HG03097 (cell line): ENCODE measurements around the gene CDH1.
"Not testable (repeated sequence)": the region's sequence is repeated elsewhere in the genome, so short reads cannot be mapped to it uniquely, and the experiment has no call there.

Source experiments
- ATAC-seq: cut with Tn5 transposase; IDR thresholded peaks from one replicate; pipeline ENCODE4 v1.9.1; 2021; ENCODE audit not compliant: unreplicated experiment, low FRiP score

CDH1 gene

DNA sequence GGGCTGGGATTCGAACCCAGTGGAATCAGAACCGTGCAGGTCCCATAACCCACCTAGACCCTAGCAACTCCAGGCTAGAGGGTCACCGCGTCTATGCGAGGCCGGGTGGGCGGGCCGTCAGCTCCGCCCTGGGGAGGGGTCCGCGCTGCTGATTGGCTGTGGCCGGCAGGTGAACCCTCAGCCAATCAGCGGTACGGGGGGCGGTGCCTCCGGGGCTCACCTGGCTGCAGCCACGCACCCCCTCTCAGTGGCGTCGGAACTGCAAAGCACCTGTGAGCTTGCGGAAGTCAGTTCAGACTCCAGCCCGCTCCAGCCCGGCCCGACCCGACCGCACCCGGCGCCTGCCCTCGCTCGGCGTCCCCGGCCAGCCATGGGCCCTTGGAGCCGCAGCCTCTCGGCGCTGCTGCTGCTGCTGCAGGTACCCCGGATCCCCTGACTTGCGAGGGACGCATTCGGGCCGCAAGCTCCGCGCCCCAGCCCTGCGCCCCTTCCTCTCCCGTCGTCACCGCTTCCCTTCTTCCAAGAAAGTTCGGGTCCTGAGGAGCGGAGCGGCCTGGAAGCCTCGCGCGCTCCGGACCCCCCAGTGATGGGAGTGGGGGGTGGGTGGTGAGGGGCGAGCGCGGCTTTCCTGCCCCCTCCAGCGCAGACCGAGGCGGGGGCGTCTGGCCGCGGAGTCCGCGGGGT lies at the start of gene CDH1:
Gene CDH1, plus strand, starts transcription at position 247 of the 684 bp plus-strand sequence. Its CDS starts 124 bp downstream, at position 371.
- no peak for ATAC-seq

- no peak for ATAC-seq
Measured at GRCh38 chr16:68689921-68690320, 47.2 kb upstream of the CDH1 start.

DNA sequence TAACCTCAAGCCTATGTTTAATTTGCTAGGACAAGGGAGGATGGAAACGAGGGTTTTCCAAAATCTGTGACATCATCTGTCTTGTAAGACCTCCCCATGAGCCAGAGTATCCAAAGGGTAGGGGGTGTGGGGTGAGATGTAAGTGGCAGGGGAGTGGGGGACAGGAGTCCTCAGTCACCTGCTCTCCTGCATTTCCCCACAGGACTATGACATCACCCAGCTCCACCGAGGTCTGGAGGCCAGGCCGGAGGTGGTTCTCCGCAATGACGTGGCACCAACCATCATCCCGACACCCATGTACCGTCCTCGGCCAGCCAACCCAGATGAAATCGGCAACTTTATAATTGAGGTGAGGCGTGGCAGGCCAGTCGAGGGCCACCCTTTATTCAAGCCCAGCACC lies 41.5 kb upstream of the CDH1 start:
- ATAC-seq, result no peak

GRCh38 chr16:68696514-68696913 lies 40.6 kb upstream of the CDH1 start:
- no peak for ATAC-seq

DNA sequence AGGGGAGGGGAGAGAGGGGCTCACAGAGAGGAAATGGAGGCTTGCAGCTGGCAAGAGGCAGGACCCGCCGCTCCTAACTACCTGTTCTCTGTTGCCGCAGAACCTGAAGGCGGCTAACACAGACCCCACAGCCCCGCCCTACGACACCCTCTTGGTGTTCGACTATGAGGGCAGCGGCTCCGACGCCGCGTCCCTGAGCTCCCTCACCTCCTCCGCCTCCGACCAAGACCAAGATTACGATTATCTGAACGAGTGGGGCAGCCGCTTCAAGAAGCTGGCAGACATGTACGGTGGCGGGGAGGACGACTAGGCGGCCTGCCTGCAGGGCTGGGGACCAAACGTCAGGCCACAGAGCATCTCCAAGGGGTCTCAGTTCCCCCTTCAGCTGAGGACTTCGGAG lies 39.0 kb upstream of the CDH1 start:
- ATAC-seq, result no peak

GRCh38 chr16:68700120-68700519 lies 37.0 kb upstream of the CDH1 start:
- no peak for ATAC-seq

- no peak for ATAC-seq
Measured at GRCh38 chr16:68700831-68701230, 36.3 kb upstream of the CDH1 start.

- no peak for ATAC-seq
Measured at GRCh38 chr16:68704232-68704867, 32.7 kb upstream of the CDH1 start.

DNA sequence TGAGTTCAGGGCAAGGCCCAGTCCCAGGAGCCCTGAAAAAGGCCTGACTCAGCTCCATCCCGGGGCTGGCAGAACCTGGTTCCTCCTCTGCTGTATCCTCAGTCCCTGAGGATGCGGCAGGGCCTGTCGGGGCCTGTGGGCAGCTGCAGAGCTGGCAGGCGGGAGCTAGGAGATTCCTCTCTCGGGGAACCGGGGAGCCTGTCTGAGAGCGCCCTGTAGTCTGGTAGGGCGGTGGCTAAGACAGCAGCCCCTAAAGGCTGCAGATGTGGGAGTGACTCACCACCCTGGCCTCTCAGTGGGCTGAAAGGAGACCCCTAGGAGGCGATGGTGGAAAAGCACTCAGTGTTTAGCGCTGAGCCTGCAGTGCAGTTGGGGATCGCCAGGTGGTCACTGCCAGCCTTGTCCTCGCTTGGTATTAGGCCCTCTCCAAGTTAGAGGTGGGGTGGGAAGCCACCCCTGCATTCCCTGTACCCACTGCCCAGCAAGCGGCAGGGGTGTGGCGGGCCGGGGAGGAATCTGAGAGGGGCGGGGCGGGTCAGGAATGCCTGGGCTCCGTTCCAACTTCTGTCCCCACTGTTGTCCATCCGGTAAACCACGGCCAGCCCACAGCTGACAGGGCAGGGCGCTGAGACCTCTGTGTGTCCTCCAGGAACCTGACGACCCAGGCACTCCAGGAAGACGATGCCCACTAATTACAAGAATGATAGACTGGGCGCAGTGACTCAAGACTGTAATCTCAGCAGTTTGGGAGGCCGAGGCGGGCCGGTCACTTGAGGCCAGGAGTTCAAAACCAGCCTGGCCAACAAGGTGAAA lies 29.5 kb upstream of the CDH1 start:
- ATAC-seq, result no peak

DNA sequence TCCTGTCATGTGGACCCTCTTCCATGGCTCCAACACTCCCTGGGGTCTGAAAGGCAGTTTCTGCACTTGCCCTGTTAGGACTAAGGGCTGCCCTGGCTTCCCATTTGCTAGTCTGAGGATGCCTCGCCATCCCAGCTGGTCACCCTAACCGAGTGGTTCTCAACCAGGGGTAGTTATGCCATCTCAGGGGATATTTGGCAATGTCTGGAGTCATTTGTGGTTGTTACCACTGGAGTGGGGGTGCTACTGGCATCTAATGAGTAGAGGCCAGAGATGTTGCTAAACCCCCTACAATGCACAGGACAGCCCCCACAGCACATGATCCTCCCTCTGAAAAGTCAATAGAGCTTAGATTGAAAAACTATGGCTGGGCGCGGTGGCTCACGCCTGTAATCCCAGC lies 26.9 kb upstream of the CDH1 start:
- no peak for ATAC-seq

GRCh38 chr16:68711421-68712139 lies 25.5 kb upstream of the CDH1 start:
- no peak for ATAC-seq

DNA sequence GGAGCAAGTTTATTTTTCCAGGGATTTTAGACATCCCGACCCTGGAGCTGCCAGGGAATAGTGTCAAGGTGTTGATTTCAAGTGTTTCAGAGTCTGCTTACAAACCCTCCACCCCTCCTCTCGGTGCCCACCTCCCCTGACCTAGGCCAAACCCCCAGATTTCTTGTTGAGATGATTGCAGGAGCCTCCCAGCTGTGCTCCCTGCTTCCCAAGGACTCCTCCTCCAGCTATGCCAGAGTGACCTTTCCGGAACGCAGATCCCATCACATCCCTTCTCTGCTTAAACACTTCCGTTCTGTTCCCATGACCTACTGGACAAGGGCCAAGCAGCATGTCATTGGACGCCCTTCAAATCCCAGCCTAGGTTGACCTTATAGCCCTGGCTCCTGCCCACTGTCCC lies 23.7 kb upstream of the CDH1 start:
- ATAC-seq, result no peak

GRCh38 chr16:68715471-68715870 lies 21.6 kb upstream of the CDH1 start:
- no peak for ATAC-seq

GRCh38 chr16:68716516-68716915 lies 20.6 kb upstream of the CDH1 start:
- ATAC-seq, result not testable (repeated sequence)

GRCh38 chr16:68717684-68718083 lies 19.4 kb upstream of the CDH1 start:
- no peak for ATAC-seq

GRCh38 chr16:68718590-68718989 lies 18.5 kb upstream of the CDH1 start:
- ATAC-seq, result no peak

DNA sequence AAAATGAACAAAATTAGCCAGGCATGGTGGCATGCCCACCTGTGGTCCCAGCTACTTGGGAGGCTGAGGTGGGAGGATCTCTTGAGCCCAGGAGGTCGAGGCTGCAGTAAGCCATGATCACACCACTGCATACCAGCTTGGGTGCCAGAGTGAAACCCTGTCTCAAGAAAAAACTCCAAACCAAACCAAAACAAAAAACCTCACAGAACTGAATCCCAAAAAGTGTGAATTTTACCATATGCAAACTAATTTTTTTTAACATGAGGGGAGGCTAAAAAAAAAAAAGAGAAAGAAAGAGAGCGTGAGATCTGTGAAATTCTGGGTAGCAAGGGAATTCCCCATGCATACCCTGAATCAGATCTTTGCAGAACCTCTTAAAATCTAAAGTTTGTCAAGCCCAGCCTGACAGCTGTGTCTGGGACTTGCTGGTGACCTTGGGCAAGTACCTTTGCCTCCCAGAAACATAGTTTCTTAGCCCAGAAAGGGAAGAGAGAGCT lies 17.1 kb upstream of the CDH1 start:
- no peak for ATAC-seq

DNA sequence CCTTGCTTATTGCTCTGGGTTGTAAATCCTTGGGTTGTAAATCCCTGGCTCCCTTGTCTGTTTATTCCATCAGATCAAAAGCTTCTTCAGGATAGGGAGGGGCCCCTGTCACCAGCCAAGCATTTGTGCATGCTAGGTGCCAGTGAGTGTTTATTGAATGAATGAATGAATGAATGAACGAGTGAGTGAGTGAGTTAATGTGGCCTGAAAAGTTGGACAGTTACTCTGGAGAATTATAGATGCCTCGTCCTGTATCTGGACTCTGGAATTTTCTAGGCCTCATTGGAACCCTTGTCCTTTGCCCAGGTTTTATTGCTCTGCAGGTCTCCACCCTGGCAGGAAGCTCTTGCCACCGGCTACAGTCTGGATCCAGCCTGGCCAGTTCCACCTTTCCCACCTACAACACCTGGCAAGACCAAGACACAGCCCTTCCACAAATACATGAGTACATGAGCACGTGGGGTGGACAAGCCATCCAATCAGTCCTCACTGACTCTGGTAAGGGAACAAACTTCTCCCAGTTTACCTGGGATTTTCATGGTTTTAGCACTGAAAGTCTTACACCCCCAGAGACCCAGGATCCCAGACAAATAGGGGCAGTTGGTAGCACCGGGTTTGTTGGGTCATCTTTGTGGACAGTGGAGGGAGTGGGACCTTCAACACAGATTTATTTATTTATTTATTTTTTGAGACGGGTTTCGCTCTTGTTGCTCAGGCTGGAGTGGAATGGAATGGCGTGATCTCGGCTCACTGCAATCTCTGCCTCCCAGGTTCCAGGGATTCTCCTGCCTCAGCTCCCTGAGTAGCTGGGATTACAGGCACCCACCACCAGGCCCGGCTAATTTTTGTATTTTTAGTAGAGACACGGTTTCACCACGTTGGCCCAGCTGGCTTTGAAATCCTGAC lies 14.7 kb upstream of the CDH1 start:
- ATAC-seq, result no peak

DNA sequence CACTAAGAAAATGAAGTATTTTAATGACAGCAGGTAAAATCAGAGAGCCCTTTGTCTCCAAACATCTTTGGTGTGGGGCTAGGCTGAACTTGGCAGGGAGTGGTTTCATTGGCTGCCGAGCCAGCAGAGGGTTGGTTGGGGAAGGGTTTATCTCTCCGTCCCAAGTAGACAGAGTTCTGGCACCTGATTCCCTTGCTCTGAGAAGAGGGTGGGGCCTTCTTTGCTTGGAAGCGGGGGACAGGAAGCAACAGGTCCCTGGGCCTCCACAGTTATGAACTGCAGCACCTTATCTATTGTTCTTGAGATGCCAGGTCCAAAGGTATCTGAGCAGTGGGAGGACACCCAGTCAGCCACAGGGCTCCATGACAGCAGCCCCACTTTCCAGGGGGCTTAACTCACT lies 12.3 kb upstream of the CDH1 start:
- ATAC-seq, result no peak

DNA sequence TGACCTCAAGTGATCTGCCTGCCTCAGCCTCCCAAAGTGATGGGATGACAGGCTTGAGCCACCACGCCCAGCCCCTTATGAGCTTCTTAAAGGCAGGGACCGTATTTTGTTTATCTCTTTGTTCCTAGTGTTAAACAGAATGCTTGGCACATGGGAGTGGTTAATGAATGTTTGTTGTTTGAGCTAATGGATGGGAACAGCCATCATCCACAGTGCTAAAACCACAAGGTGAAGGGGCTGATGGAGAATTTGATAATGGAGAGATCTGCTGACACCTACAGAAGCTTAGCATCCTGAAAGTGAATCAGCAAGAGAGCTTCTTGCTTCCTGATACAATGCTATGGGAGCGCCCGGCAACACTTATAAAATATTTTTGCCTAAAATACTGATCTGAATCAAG lies 8.6 kb upstream of the CDH1 start:
- ATAC-seq, result no peak
